ENCODE data around the gene THSD4. TPM values are rescaled to one million over a fixed set of nuclear protein-coding genes. Genes with fewer than 3 reads are reported as not detected.
"Not testable (repeated sequence)": the region's sequence is repeated elsewhere in the genome, so short reads cannot be mapped to it uniquely, and the experiment has no call there.

Gene THSD4
- total RNA-seq, 1 experiment from 2014 or later = 0.29 TPM

GRCh38 chr15:71314956-71315537 is 199.8 kb downstream of the THSD4 start:
- Mint-ChIP-seq H3K36me3 (ENCODE audit: insufficient read depth, unreplicated experiment) (no peaks in the 10 kb centered on the region), H3K27ac (ENCODE audit: unreplicated experiment) (no peak overlapping the region)
- no peaks in the 10 kb centered on the region for H3K36me3 ChIP-seq (ENCODE audit: control insufficient read depth, insufficient read depth, low read length)

GRCh38 chr15:71316911-71317310 is 201.6 kb downstream of the THSD4 start:
- ChIA-PET POLR2A (no interaction called here), CTCF (no interaction called here)
- Histone ChIP-seq H3K27me3 (replicated peaks; ENCODE audit: control insufficient read depth, insufficient read depth, low read length) (no peaks in the 10 kb centered on the region), H3K4me1 (no peaks in the 10 kb centered on the region), H3K36me3 (ENCODE audit: control insufficient read depth, insufficient read depth, low read length) (no peaks in the 10 kb centered on the region), H3K9me3 (no peaks in the 10 kb centered on the region), H3K4me3 (ENCODE audit: low read depth, low read length) (no peak overlapping the region)
- H3K4me1 Mint-ChIP-seq (ENCODE audit: low read depth, unreplicated experiment) = no peaks in the 10 kb centered on the region
- intact Hi-C loops (cut with micrococcal nuclease; ENCODE audit: unreplicated experiment) = no loop called here
- TF ChIP-seq CTCF (IDR thresholded peaks at IDR 0.05; ENCODE audit: insufficient read depth in 1 of 2, low read depth in 1 of 2, low read length in 1 of 2, severe bottlenecking in 1 of 2, unreplicated experiment in 1 of 2) = no peak
- DNase-seq = no peak
- H3K9me3 Mint-ChIP-seq (ENCODE audit: unreplicated experiment) = no peaks in the 10 kb centered on the region
- no peak overlapping the region for H3K27ac Mint-ChIP-seq (ENCODE audit: unreplicated experiment)
- H3K27me3 Mint-ChIP-seq (ENCODE audit: insufficient read depth, unreplicated experiment) = no peaks in the 10 kb centered on the region
- H3K36me3 Mint-ChIP-seq (ENCODE audit: insufficient read depth, unreplicated experiment) = no peaks in the 10 kb centered on the region
- no TSS peak for BruUV-seq (replicated peaks)
- no peak overlapping the region for H3K4me3 Mint-ChIP-seq (ENCODE audit: unreplicated experiment)

More at GRCh38 chr15:71314956-71315537, 199.8 kb downstream of the THSD4 start:
- no peak for TF ChIP-seq CTCF (IDR thresholded peaks at IDR 0.05; ENCODE audit: insufficient read depth in 1 of 2, low read depth in 1 of 2, low read length in 1 of 2, severe bottlenecking in 1 of 2, unreplicated experiment in 1 of 2)
- intact Hi-C loops (cut with micrococcal nuclease; ENCODE audit: unreplicated experiment) = no loop called here
- H3K27me3 ChIP-seq (replicated peaks; ENCODE audit: control insufficient read depth, insufficient read depth, low read length) = no peaks in the 10 kb centered on the region
- Mint-ChIP-seq H3K4me3 (ENCODE audit: unreplicated experiment) (no peak overlapping the region), H3K9me3 (ENCODE audit: unreplicated experiment) (no peaks in the 10 kb centered on the region), H3K27me3 (ENCODE audit: insufficient read depth, unreplicated experiment) (peaks cover 3% of the 10 kb centered on the region), H3K4me1 (ENCODE audit: low read depth, unreplicated experiment) (no peaks in the 10 kb centered on the region)
- ChIA-PET CTCF (no interaction called here), POLR2A (no interaction called here)
- H3K4me3 ChIP-seq (ENCODE audit: low read depth, low read length) = no peak overlapping the region
- H3K4me1 ChIP-seq = no peaks in the 10 kb centered on the region
- BruUV-seq (replicated peaks) = no TSS peak
- no peak for DNase-seq
- no peaks in the 10 kb centered on the region for H3K9me3 ChIP-seq

GRCh38 chr15:71319424-71319823 is 204.2 kb downstream of the THSD4 start:
- CTCF ChIA-PET = not testable (repeated sequence)

GRCh38 chr15:71319935-71320334 is 204.7 kb downstream of the THSD4 start:
- Mint-ChIP-seq H3K4me3 (ENCODE audit: unreplicated experiment) (no peak overlapping the region), H3K36me3 (ENCODE audit: insufficient read depth, unreplicated experiment) (no peaks in the 10 kb centered on the region), H3K27me3 (ENCODE audit: insufficient read depth, unreplicated experiment) (peaks cover 2% of the 10 kb centered on the region), H3K9me3 (ENCODE audit: unreplicated experiment) (no peaks in the 10 kb centered on the region), H3K27ac (ENCODE audit: unreplicated experiment) (no peak overlapping the region), H3K4me1 (ENCODE audit: low read depth, unreplicated experiment) (no peaks in the 10 kb centered on the region)
- POLR2A ChIA-PET = no interaction called here
- CTCF ChIA-PET = no interaction called here
- BruUV-seq (replicated peaks) = no TSS peak
- Histone ChIP-seq H3K4me1 (no peaks in the 10 kb centered on the region), H3K27me3 (replicated peaks; ENCODE audit: control insufficient read depth, insufficient read depth, low read length) (no peaks in the 10 kb centered on the region), H3K36me3 (ENCODE audit: control insufficient read depth, insufficient read depth, low read length) (no peaks in the 10 kb centered on the region), H3K9me3 (no peaks in the 10 kb centered on the region), H3K4me3 (ENCODE audit: low read depth, low read length) (no peak overlapping the region)
- DNase-seq = no peak
- intact Hi-C loops (cut with micrococcal nuclease; ENCODE audit: unreplicated experiment) = no loop called here
- TF ChIP-seq CTCF (IDR thresholded peaks at IDR 0.05; ENCODE audit: insufficient read depth in 1 of 2, low read depth in 1 of 2, low read length in 1 of 2, severe bottlenecking in 1 of 2, unreplicated experiment in 1 of 2) = no peak

More at GRCh38 chr15:71319424-71319823, 204.2 kb downstream of the THSD4 start:
- DNase-seq; H3K9me3 Mint-ChIP-seq (ENCODE audit: unreplicated experiment); intact Hi-C loops (cut with micrococcal nuclease; ENCODE audit: unreplicated experiment); H3K27me3 ChIP-seq (replicated peaks; ENCODE audit: control insufficient read depth, insufficient read depth, low read length); H3K36me3 Mint-ChIP-seq (ENCODE audit: insufficient read depth, unreplicated experiment); H3K27ac Mint-ChIP-seq (ENCODE audit: unreplicated experiment); H3K27me3 Mint-ChIP-seq (ENCODE audit: insufficient read depth, unreplicated experiment); POLR2A ChIA-PET; H3K4me1 Mint-ChIP-seq (ENCODE audit: low read depth, unreplicated experiment); H3K36me3 ChIP-seq (ENCODE audit: control insufficient read depth, insufficient read depth, low read length); H3K4me3 ChIP-seq (ENCODE audit: low read depth, low read length); H3K4me1 ChIP-seq; H3K9me3 ChIP-seq; BruUV-seq (replicated peaks); H3K4me3 Mint-ChIP-seq (ENCODE audit: unreplicated experiment): not testable (repeated sequence)
